Stimulated activated CD4-positive, alpha-beta T cell treated with anti-CD3 and anti-CD28 coated beads, Interleukin-4, amount 100 ng/mL, for 24 hours (primary cell): ENCODE measurements around the gene NTSR1.
"Not testable (repeated sequence)": the region's sequence is repeated elsewhere in the genome, so short reads cannot be mapped to it uniquely, and the experiment has no call there.

Experiments used
- DNase-seq: peaks from one replicate; pipeline ENCODE4 v3.0.0-alpha.2; 2020

The NTSR1 gene

DNA sequence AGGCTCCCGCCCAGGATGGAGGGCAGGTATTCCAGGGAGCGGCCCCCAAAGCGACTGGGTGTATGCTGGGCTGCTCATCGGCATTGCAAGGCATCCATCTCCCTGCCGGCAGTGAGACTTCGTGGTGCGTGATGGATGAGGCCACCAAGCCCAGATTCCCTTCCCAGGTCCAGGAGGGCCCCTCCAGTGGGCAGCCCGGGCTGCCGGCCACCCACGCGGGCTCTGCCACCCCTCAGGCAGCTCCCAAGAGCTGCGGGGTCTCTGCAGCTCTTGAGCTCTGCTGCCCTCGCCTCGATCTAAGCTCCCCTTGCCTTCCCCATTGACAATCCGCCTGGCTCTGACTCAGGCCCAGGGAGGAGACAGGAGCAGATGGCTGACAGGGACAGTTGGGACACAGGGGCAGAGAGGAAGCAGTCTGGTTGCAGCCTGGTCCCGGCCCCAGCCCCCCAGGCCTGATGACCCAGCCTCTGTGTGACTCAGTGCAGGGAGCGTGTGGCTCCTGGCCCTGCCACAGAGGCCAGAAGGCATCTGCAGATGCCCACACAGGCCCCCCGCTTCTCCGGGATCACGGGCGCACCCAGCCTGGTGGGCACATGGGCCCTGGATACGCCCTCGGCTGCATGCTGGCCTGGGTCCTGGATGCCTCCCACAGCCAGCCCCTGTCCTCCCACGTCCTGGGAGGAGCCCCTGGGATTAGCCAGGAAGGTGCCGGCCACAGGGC is 33.3 kb upstream of the NTSR1 start:
- no peak for DNase-seq

DNA sequence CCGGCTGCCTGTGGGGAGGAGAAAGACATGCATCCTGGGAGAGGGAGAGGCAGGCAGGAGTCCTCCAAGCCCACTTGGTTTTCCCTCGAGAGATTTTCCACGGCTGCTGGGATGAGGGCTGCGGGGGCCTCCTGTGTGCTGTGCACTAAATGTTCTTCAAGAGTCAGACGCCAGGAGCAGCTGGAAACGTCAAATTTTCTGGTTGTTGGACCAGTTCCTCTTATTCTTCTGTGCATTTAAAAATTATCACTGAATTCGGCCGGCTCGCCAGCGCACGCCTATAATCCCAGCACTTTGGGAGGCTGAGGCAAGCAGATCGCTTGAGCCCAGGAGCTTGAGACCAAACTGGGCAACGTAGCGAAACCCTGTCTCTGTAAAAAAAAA is 32.8 kb upstream of the NTSR1 start:
- no peak for DNase-seq

DNA sequence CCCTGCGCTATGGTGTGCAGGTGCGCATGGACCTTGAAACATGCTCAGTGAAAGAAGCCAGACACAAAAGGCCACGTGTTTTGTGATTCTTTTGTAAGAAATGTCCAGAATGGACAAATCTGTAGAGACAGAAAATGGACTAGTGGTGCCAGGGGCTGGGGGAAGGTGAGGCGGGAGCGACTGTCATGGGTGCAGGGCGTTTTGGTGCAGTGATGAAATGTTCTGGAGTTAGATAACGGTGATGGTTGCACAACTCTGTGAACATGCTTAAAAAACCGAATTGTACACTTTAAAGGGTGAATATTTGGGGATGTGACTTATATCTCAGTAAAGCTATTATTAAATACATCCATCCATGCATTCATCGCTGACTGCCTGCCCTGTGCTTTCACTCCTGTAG is 31.7 kb upstream of the NTSR1 start:
- no peak for DNase-seq

DNA sequence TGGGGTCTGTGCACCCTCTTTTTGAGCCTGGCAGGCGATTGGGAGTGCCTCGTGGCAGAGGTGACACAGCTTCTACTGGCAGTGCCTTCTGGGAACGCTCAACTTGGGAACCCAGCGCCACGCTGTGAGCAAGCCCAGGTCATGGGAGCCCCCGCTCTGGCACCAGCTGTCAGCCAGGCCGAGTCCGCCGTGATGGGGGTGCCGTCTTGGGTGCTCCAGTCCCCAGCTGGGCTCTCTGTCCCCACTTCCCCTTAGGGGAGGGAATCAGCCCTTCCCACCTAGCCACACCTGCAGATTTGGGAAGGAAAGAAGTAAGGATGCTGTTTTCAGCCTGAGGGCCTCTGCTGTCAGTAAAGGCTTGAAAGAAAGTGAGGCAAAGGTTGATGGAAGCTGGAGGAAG is 31.0 kb upstream of the NTSR1 start:
- no peak for DNase-seq

DNA sequence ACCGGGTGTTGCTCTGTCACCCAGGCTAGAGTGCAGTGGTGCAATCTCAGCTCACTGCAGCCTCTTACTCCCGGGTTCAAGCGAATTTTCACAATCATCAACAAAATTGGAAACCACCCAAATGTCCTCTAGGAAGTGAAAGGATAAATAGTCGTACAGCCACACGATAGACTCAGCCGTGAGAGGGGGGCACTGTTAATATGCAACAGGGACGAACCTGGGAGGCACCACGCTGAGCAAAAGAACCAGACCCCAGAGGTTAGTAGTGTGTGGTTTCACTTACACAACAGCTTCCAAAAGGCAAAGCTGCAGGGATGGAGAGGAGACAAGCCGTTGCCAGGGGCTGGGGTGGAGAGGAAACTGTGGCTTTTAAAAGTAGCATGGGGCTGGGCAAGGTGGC is 30.1 kb upstream of the NTSR1 start:
- no peak for DNase-seq

DNA sequence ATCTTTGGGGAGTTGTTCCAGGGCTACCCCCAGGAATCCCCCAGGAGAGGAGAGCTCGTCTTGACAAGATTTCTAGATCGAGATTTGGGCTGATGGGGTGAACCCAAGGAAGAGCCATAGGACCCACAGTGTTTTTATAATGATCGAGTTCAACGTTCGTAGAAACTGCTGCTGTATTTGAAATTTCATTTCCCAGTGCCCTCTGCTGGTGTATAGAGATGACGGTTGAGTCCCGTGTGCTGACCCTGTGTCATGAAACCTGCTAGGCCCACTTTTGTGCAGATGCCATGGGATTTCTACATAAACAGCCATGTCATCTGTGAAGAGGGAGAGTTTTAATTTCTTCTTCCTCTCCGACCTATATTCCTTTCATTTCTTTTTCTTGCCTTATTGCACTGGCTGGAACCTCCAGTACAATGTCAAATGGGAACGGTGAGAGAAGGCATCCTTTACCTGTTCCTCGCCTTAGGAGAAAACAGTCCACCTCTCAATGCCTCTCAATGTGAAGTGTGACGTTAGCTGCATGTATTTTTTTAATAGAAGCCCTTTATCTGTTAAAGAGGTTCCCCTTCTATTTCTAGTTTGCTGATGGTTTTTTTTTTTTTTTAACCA is 28.6 kb upstream of the NTSR1 start:
- no peak for DNase-seq

DNA sequence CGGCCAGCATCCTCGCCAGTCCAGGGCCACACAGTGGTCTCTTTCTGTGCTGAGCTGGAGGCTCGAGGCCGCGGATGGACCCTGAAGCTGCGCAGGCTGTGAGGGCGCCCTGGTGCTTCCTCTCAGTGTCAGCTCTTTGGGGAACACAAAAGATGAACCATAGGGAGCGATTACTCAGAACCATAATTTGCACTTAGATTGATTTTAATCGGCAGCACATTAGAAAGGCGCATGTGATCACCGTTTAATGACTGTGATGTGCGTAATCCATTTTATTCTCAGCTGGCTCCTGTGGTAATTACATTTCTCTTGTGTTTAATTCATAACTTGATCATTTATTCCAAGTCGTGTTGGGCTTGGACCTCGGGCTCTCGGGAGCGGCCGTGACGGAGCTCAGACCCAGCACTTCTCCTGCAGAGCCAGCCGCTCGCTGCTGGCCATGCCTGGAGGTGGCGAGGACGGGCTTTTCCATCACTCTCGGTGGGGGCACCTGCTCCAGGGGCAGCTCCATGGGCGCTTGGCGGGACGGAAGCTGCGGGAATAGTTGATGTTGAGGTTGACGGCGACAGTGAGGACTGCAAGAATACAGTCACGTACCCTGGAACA is 25.6 kb upstream of the NTSR1 start:
- DNase-seq, result no peak

DNA sequence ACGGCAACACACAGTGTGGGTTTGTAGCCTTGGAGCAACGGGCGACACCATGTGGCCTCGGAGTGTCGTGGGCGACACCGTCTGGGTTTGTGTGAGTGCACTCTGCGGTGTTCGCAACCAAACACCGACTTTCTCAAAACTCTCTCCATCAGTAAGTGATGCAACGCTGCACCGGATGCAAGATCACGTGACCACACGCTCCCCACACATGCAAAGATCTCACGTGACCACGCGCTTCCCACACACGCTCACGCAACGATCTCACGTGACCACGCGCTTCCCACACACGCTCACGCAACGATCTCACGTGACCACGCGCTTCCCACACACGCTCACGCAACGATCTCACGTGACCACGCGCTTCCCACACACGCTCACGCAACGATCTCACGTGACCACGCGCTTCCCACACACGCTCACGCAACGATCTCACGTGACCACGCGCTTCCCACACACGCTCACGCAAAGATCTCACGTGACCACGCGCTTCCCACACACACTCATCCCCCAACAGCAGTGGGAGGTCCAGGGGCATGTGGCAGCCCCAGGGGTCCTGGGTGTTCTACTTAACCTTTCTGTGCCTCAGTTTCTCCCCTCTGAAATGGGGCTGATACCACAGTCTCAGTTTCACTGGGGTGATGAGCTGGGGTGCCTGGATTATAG is 24.8 kb upstream of the NTSR1 start:
- not testable (repeated sequence) for DNase-seq

DNA sequence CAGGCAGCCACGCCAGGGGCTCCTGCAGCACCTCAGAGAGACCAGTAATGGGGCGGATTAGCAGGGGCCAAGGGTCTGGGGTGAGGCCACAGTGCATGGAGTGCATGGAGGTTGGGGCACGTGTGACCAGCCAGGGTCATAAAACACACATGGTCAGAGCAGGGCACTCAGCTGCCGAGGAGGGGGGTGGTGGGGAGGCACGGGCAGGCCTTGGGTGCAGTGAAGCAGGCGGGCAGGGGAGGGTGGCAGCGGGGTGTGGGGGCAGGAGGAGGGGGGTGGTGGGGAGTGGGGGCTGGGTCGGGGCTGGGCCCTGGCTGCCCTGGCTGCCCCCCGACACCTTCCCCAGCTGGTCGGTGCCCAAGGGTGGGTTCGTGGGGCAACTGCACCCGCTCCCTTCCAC is 23.7 kb upstream of the NTSR1 start:
- DNase-seq, result no peak

DNA sequence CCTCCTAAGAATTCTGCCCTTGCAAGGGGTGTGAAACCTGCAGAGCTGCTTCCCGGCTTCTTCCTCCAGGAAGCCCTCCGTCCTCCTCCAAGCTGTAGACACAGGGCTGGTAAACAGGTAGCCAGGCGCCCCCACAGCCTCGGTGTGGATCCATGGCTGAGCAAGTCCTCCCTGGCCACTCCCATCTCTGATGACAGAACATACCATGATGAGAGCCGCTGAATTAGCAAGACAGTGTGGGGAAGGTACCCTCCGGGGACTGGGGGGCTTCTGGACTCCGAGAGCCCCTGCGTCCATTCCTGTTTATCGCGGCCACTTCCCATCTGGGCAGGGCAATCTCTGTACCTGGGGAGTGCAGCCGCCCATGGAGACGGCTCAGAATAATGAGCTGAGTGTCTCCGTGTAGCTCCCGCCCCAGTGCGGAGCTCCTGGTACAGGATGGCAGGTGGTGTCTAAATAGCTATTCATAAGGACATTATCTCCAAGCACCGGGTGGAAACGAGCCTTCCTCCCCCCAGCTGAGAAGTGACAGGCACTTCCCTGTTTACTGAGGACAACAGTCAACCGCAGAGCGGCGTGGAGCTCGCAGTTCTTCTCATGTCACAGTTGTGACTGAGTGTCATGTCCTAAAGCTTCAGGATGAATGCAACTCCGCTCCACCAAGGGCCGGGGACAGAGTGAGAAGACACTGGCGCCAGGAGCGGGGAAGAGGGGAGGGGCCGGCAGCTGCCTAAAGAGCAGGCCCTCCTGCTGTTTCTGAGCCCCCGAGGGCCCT is 22.7 kb upstream of the NTSR1 start:
- DNase-seq, result no peak

DNA sequence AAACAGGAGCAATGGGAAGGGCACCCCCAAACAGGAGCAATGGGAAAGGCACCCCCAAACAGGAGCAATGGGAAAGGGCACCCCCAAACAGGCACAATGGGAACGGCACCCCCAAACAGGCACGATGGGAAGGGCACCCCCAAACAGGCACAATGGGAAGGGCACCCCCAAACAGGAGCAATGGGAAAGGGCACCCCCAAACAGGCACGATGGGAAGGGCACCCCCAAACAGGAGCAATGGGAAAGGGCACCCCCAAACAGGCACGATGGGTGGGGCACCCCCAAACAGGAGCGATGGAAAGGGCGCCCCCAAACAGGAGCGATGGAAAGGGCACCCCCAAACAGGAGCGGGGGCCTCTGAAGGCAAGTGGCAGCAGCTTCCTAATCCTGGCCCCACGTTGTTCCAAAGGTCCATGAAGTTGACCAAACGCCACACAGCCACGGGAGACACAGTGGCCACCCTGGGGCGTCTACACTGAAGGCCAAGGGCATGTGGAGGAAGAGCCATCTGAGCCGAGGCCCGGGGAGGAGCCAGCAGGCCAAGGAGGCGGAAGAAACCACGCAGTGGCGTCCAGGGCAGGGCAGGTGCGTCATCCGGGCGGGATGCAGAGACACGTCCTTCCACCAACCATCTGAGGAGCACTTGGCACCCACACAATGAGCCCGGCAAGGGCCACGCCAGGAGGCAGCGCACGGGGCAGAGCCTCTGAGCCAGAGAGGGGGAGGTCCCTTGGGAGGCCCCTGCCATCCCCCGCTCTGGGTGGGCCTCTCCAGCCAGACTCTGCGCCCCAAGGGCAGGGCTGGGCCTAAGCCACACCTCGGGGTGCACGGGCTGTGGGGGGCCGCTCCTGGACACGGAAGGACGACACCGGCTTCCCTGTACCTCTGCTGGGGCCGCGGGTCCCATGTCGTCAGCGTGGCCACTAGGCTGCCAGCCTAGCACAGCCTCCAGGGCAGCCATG is 21.5 kb upstream of the NTSR1 start:
- no peak for DNase-seq

DNA sequence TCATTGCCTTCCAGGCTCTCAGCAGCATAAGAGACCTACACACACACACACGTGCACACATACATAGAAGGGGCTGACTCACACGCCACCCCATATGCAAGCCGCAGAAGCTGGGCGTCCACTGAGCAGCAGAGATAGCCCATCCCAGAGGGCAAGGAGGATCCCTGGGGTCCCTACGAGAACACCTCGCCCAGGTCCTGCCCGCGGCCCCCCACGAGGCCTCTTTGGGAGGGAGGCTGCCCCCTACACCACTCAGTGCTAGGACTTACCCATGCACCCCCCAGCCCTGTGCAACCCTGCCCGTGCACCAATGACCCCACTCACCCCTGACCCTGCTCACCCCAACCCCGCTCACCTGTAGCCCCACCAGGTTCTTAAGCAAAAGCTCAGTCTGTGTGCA is 20.6 kb upstream of the NTSR1 start:
- no peak for DNase-seq

DNA sequence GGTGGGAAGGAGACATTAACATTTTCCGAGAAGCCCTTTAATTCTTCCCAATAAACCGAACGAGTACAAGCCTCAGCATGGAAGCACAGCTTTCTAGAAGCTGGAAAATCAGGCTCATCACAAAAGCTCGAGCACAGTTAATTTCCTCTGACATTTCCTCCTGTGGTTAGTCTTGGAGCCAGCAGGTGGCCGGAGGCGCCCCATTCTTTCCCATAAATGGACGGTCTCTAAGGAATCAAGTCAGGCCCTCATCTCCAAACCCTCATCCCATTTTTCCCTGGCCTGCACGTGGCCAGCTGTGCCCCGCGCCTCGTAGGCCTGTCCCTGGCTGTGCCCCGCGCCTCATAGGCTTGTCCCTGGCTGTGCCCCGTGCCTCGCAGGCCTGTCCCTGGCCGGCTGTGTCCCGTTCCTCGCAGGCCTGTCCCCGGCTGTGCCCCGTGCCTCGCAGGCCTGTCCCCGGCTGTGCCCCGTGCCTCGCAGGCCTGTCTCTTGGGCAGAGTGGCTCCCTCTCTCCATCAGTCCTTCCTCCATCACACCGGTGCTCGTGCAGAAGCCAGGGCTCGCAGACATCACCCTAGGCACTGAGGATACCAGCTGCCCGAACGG is 19.7 kb upstream of the NTSR1 start:
- DNase-seq, result no peak

DNA sequence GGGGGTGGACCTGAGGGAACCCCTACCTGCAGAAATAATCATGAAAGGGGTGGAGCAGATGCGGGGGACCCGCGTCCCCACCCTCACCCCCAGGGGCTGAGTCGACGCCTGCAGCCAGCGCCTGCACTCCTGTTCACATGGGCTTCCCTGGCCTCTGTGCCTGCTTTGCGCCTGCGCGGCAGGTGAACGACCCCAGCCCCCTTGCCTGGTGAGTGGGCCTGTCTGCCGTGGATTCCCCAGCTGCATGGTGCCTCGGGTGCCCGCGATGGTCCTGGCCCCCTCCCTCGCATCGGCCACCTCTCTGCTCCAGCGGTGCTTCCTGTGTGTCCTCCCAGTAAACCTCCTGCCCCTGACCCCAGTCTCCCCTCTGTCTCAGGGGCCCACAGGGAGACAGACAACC is 18.8 kb upstream of the NTSR1 start:
- no peak for DNase-seq

DNA sequence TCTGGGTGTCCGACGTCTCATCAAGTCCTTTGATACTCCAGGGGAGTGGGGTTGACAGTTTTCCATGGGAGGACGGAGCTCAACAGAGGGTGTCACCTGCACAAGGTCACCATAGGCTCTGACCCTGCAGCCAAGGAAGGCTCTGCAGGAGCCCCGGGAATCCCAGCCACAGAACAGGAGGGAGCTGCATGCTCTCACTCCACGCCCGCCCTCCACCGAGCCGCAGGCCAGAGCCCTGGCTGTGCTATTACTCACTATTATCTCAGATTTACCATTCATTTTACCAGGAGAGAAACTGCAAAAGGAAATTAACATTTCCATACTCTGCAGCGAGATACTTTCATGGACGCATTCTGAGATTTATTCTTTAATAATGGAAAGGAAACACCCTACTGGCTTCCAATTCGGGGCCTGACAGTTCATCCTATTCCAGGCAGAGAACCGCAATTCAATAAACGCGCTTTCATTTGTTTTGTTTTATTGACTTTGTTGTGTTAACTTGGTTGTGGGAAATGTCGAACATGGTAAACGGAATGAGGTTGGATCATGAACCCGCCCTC is 18.3 kb upstream of the NTSR1 start:
- no peak for DNase-seq

DNA sequence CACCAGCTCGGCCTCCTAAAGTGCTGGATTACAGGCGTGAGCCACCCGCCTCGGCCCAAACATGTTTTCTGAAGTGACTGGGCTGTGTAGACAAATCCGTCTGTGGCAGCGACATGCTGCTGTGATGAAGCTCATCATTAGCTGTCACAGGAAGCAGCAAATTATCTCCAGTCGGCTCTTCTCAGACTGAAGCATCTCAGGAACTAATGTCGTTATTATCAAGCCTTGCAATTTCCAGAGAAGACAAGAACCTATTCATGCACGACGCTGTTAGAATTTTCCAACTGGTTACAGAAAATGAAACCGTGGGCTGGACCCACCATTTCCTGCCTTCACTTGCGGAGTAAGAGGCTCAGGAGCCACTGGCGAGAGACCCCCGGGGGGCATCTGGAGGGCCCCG is 17.1 kb upstream of the NTSR1 start:
- no peak for DNase-seq

DNA sequence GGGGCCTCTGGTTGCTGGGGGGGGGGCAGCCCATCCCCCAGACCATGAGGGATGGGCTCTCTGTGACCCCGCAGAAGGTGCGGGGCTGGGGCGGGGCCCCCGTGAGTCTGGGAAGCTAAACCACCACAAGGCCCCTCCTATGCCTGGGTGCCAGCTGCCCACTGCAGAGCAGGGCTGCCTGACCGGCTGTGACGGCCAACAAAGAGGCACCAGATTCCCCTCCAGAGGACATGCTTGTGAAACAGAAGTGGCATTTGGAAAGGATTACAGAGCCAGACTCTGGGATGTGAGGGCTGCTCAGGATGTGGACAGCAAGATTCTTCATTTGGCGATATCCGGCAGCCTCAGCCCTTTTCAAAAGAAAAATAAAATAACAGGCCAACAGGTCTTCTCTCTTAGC is 16.5 kb upstream of the NTSR1 start:
- no peak for DNase-seq

DNA sequence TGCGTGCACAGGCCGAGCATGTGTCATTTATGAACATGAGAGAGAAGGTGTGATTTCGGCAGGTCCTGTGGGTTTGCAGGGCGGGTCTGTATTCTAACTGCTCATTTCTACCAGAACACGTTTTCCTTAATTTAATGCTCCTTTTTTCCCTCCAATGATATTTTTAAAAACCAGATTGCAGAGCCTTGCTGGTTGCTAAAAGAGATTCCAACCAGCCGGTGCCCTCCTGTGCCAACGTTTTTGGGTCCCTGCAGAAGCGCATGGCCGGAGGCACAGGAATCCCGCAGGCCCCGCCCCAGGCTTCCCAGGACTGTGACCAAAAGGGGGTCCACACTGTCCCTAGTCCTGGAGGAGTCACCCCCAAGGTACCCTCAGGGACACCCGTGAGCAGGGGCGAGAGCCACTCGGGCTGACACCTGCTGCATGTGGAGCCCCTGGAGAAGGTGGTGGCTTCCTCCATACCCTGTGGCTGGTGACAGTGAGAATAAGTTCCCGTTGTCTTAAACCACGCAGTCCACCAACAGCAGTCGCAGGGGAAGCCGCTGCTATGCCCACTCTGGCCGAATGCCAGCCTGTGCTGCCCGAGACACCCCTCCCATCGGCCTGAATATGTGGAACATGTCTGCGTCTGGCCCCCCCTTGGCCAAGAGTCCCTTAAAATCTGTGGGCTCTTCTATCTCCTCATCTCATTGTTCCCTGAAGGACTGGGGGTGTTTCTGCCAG is 15.7 kb upstream of the NTSR1 start:
- no peak for DNase-seq

DNA sequence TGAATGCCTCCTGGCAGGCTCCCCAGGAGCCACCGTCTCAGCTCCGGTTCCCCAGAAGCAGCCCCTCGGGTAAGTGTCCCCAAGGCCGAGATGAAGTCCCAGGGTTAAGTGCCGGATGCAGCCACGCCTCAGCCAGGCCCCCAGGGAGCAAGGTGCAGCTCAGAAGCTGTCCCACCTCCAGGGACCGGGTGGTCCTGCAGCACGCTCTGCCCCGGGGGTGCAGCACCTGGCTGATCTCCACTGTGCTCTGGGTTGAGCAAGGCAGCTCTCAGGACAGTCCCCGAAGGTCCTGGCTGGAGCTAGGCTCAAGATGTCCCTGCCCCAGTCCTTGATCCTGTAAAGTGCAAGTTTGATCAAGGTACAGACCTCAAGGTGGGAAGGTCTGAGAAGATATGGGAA is 15.1 kb upstream of the NTSR1 start:
- no peak for DNase-seq

DNA sequence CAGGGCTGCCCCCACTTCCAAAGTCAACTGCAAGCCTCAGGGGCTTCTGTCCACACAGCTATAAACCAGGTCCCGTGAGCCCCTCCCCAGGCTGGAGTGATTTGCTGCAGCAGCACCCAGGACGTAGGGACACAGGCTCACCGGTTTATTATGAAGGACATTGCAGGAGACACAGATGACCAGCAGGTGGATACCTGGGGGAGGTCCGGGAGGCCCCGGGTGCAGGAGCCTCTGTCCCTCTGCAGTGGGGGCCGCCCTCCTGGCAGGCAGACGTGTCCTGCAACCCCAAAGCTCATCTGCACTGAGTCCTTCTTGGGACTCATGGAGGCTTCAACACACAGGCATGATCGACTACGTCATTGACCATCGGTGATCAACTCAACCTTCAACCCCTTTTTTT is 14.5 kb upstream of the NTSR1 start:
- no peak for DNase-seq

DNA sequence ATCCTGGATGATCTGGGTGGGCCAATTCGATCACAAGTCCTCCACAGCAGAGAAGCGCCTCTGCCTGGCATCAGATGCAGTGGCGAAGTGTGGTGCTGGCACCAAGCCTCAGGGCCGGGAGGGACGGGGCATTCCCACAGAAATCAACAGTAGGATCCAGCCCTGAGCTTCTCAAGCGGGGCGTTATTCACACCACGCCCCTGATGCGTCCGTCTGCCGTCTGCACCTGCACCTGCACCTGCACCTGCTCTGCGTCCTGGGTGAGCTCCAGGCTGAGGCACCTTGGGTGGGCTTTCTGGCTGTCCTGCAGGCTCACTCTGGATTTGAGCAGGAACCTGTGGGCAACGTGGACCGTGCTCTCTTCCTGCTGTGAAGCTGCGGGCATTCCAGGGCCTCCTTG is 13.8 kb upstream of the NTSR1 start:
- DNase-seq, result no peak
